Sigmoid colon (tissue), 3 donors: ENCODE results near the gene CCDC200.
"Not testable (repeated sequence)": the region's sequence is repeated elsewhere in the genome, so short reads cannot be mapped to it uniquely, and the experiment has no call there.

Experiments used
- POLR2A ChIP-seq, 2 donors: fragments of 450-650 bp; IDR thresholded peaks; one replicate each; pipeline ENCODE4 v1.6.1; 2016; ENCODE audit warnings: antibody characterized with exemption in 2 of 2, mild to moderate bottlenecking in 2 of 2, moderate library complexity in 2 of 2
- TF ChIP-seq, protein P1 (sequence below), 4 experiments: fragments of 450-650 bp in 3 of 4; fragments of 200-600 bp in 1 of 4; IDR thresholded peaks; one replicate each; pipeline ENCODE4 v1.5.1; 2016 to 2019; ENCODE audit warnings: antibody characterized with exemption in 4 of 4, mild to moderate bottlenecking in 3 of 4, moderate library complexity in 2 of 4

DNA sequence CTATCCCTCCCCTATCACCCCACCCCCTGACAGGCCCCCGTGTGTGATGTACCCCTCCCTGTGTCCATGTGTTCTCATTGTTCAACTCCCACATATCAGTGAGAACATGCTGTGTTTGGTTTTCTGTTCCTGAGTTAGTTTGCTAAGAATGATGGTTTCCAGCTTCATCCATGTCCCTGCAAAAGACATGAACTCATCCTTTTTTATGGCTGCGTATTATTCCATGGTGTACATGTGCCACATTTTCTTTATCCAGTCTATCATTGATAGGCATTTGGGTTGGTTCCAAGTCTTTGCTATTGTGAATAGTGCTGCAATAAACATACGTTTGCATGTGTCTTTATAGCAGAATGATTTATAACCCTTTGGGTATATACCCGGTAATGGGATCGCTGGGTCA lies 41.8 kb downstream of the CCDC200 start:
- TF ChIP-seq, protein P1, sequence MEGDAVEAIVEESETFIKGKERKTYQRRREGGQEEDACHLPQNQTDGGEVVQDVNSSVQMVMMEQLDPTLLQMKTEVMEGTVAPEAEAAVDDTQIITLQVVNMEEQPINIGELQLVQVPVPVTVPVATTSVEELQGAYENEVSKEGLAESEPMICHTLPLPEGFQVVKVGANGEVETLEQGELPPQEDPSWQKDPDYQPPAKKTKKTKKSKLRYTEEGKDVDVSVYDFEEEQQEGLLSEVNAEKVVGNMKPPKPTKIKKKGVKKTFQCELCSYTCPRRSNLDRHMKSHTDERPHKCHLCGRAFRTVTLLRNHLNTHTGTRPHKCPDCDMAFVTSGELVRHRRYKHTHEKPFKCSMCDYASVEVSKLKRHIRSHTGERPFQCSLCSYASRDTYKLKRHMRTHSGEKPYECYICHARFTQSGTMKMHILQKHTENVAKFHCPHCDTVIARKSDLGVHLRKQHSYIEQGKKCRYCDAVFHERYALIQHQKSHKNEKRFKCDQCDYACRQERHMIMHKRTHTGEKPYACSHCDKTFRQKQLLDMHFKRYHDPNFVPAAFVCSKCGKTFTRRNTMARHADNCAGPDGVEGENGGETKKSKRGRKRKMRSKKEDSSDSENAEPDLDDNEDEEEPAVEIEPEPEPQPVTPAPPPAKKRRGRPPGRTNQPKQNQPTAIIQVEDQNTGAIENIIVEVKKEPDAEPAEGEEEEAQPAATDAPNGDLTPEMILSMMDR (IDR thresholded peaks at IDR 0.05), result not testable (repeated sequence)
- TF ChIP-seq POLR2A (IDR thresholded peaks at IDR 0.05), result not testable (repeated sequence)
